PC-3 (cell line): ENCODE data around the gene SRR. TPM values are rescaled to one million over a fixed set of nuclear protein-coding genes. Genes with fewer than 3 reads are reported as not detected.

ENCODE experiments used
- ATAC-seq: fragments of 200-7000 bp; cut with Tn5 transposase; 2 replicates; pipeline ENCODE4 v1.9.1; 2020; ENCODE audit warnings: mild to moderate bottlenecking, moderate library complexity
- BruUV-seq: library from RNA; stranded (reverse); fragments of 400-500 nt; replicated peaks from 2 replicates; lab custom pipeline; 2021; lab: Mats Ljungman, UMichigan
- CTCF ChIA-PET: fragments of 300-600 bp; sonication (Branson Sonifier 250); formaldehyde crosslinking; loops from one replicate; lab custom pipeline; 2022; ENCODE audit warnings: antibody characterized with exemption; lab: Charles Lee
- POLR2A ChIA-PET: fragments of 300-600 bp; sonication (Branson Sonifier 250); formaldehyde crosslinking; loops from one replicate; lab custom pipeline; 2022; ENCODE audit warnings: antibody characterized with exemption; ENCODE audit not compliant: unreplicated experiment; lab: Charles Lee
- DNase-seq: peaks from one replicate; pipeline ENCODE4 v3.0.0-alpha.2; 2015
- H2AFZ ChIP-seq: fragments of 300-600 bp; sonication (generic); 2 replicates; pipeline ENCODE4 v1.6.0; 2016; ENCODE audit warnings: antibody characterized with exemption, low read length
- H3F3A ChIP-seq: fragments of 300-600 bp; sonication (generic); one replicate; pipeline ENCODE4 v1.6.0; 2017; ENCODE audit warnings: antibody characterized with exemption, low read length, control low read depth, mild to moderate bottlenecking; ENCODE audit not compliant: unreplicated experiment
- H3K27ac ChIP-seq: fragments of 300-600 bp; sonication (generic); 2 replicates; pipeline ENCODE4 v1.5.1; 2016; ENCODE audit warnings: mild to moderate bottlenecking, low read length
- H3K27me3 ChIP-seq: fragments of 300-600 bp; sonication (generic); 2 replicates; pipeline ENCODE4 v1.6.1; 2016; ENCODE audit warnings: low read length, mixed read lengths
- H3K36me3 ChIP-seq: fragments of 300-600 bp; sonication (generic); 2 replicates; pipeline ENCODE4 v1.6.1; 2016; ENCODE audit warnings: low read depth, mixed run types, low read length, mixed read lengths
- H3K4me1 ChIP-seq: fragments of 300-600 bp; sonication (generic); 2 replicates; pipeline ENCODE4 v1.5.1; 2016; ENCODE audit warnings: low read length; ENCODE audit not compliant: insufficient read depth
- H3K4me2 ChIP-seq: fragments of 300-600 bp; sonication (generic); 2 replicates; pipeline ENCODE4 v1.6.0; 2016; ENCODE audit warnings: low read length
- H3K4me3 ChIP-seq: fragments of 300-600 bp; sonication (generic); 2 replicates; pipeline ENCODE4 v1.5.1; 2016; ENCODE audit warnings: mild to moderate bottlenecking, low read length, mixed read lengths
- H3K79me2 ChIP-seq: fragments of 300-600 bp; sonication (generic); 2 replicates; pipeline ENCODE4 v1.6.1; 2017; ENCODE audit warnings: low read length, mixed read lengths
- H3K9ac ChIP-seq: fragments of 300-600 bp; sonication (generic); 2 replicates; pipeline ENCODE4 v1.6.0; 2016; ENCODE audit warnings: mild to moderate bottlenecking, low read length
- H3K9me2 ChIP-seq: fragments of 300-600 bp; sonication (generic); replicated peaks from 2 replicates; pipeline ENCODE4 v1.6.1; 2016; ENCODE audit warnings: mixed run types, low read length, mixed read lengths
- H3K9me3 ChIP-seq: fragments of 300-600 bp; sonication (generic); 2 replicates; pipeline ENCODE4 v1.6.1; 2016; ENCODE audit warnings: low read length, mixed read lengths
- H4K20me1 ChIP-seq: fragments of 300-600 bp; sonication (generic); 2 replicates; pipeline ENCODE4 v1.6.1; 2016; ENCODE audit warnings: low read length, mixed read lengths
- CTCF ChIP-seq: fragments of 300-600 bp; sonication (generic); conservative IDR thresholded peaks from 2 replicates; pipeline ENCODE4 v1.5.1; 2017; ENCODE audit warnings: antibody characterized with exemption, low read depth, mild to moderate bottlenecking, low read length
- EZH2 ChIP-seq: fragments of 300-600 bp; sonication (generic); IDR thresholded peaks from one replicate; pipeline ENCODE4 v1.6.1; 2017; ENCODE audit warnings: antibody characterized with exemption, mild to moderate bottlenecking, low read length; ENCODE audit not compliant: unreplicated experiment
- EZH2phosphoT487 ChIP-seq: fragments of 300-600 bp; sonication (generic); IDR thresholded peaks from 2 replicates; pipeline ENCODE4 v1.6.1; 2018; ENCODE audit warnings: mild to moderate bottlenecking, antibody characterized with exemption, low read length, borderline replicate concordance
- intact Hi-C: fragments of 100-400 bp; cut with micrococcal nuclease; formaldehyde crosslinking; loops from 2 replicates; pipeline ENCODE4 v1.9.0; 2023
- total RNA-seq: library from RNA; depleted of rRNA; stranded (reverse); fragments of >200 nt; gene quantifications from 2 replicates; pipeline ENCODE4 v1.2.3, GENCODE V29; 2014

Gene SRR
- total RNA-seq, 1 experiment from 2014 or later: 12.0 TPM

GRCh38 chr17:2266045-2266864 is 37.5 kb upstream of the SRR start:
- no peak overlapping the region for H3K4me2 ChIP-seq
- 0 out of 2 replicates have a peak, but pooled peaks cover 3% of the 10 kb centered on the region for H4K20me1 ChIP-seq
- no peaks in the 10 kb centered on the region for H3F3A ChIP-seq
- POLR2A ChIA-PET: no interaction called here
- no peaks in the 10 kb centered on the region for H3K27me3 ChIP-seq
- BruUV-seq: no TSS peak
- no peaks in the 10 kb centered on the region for H3K9me3 ChIP-seq
- CTCF ChIA-PET: no interaction called here
- no peak overlapping the region for H3K9ac ChIP-seq
- DNase-seq (no peak), ATAC-seq (no peak)
- H3K27ac ChIP-seq: no peak overlapping the region
- no peaks in the 10 kb centered on the region for H3K9me2 ChIP-seq
- TF ChIP-seq CTCF (no peak), EZH2 (no peak), EZH2phosphoT487 (no peak)
- peaks cover 9% of the 10 kb centered on the region; the same call in 1 of the 2 replicates for H3K4me1 ChIP-seq
- H3K36me3 ChIP-seq: no peaks in the 10 kb centered on the region
- no peak overlapping the region for H3K4me3 ChIP-seq
- intact Hi-C loops: no loop called here
- H3K79me2 ChIP-seq: no peaks in the 10 kb centered on the region
- H2AFZ ChIP-seq: no peak overlapping the region

DNA sequence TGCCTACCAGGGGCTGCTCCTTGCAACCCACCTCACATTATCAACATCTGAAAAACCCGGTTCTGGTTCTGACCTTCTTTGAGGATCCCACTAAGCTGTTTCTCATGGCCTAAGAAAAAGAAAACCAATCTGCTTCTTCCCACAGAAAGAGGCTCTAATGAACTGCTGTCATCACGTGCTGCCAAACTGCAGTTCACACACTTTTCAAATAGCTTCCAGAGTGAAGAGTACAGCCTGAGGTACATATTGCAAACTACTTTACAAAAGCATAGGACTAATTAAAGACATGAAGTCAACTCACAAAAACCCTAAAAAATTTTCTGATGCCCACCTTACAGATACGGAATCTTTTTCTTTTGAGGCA is 36.9 kb upstream of the SRR start:
- no peaks in the 10 kb centered on the region for H3K9me3 ChIP-seq
- no peak overlapping the region for H2AFZ ChIP-seq
- no peak for ATAC-seq
- TF ChIP-seq CTCF (no peak), EZH2phosphoT487 (no peak), EZH2 (no peak)
- CTCF ChIA-PET: no interaction called here
- peaks cover 9% of the 10 kb centered on the region; the same call in 1 of the 2 replicates for H3K4me1 ChIP-seq
- H3K79me2 ChIP-seq: no peaks in the 10 kb centered on the region
- DNase-seq: no peak
- H3K9me2 ChIP-seq: no peaks in the 10 kb centered on the region
- H3K4me3 ChIP-seq: no peak overlapping the region
- no peak overlapping the region for H3K4me2 ChIP-seq
- POLR2A ChIA-PET: no interaction called here
- H4K20me1 ChIP-seq: 0 out of 2 replicates have a peak, but pooled peaks cover 3% of the 10 kb centered on the region
- no peak overlapping the region for H3K27ac ChIP-seq
- H3F3A ChIP-seq: no peaks in the 10 kb centered on the region
- H3K9ac ChIP-seq: no peak overlapping the region
- no TSS peak for BruUV-seq
- intact Hi-C loops: no loop called here
- H3K27me3 ChIP-seq: no peaks in the 10 kb centered on the region
- no peaks in the 10 kb centered on the region for H3K36me3 ChIP-seq

DNA sequence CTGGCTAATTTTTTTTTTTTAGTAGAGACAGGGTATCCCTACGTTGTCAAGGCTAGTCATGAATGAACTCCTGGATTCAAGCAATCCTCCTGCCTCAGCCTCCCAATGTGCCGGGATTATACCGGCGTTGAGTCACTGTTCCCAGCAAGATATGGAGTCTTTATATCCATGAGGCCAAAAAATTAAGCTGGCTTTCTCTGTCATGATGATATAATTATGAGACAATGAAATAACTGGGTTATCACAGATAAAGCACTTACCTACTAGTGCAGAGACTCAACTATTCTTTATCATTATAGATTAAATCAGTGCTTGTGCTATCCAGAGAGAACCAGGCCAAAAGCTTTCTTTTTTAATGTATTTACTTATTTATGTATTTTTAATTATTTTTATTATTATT is 36.4 kb upstream of the SRR start:
- no peak for TF ChIP-seq EZH2
- no peak for TF ChIP-seq CTCF
- no peak for TF ChIP-seq EZH2phosphoT487
- DNase-seq (no peak), ATAC-seq (no peak)
- ChIA-PET CTCF (interaction anchor here (0.6 kb wide), 1 partner anchor 209 kb away, joined by 3 read pairs; no protein-coding TSS in a partner anchor), POLR2A (no interaction called here)
- Histone ChIP-seq H3K9me2 (no peaks in the 10 kb centered on the region), H3K9me3 (no peaks in the 10 kb centered on the region), H3F3A (no peaks in the 10 kb centered on the region), H3K4me1 (peaks cover 4% of the 10 kb centered on the region; the same call in 1 of the 2 replicates), H3K27me3 (no peaks in the 10 kb centered on the region), H2AFZ (no peak overlapping the region), H3K4me3 (no peak overlapping the region), H4K20me1 (0 out of 2 replicates have a peak, but pooled peaks cover under 1% of the 10 kb centered on the region), H3K27ac (no peak overlapping the region), H3K79me2 (no peaks in the 10 kb centered on the region), H3K36me3 (no peaks in the 10 kb centered on the region), H3K9ac (no peak overlapping the region), H3K4me2 (no peak overlapping the region)
- no TSS peak for BruUV-seq
- intact Hi-C loops: no loop called here
